HG02623 (cell line): ENCODE measurements around the gene KCNT2.

Experiments used
- ATAC-seq: cut with Tn5 transposase; IDR thresholded peaks from one replicate; pipeline ENCODE4 v1.9.1; 2021; ENCODE audit warnings: moderate library complexity; ENCODE audit not compliant: unreplicated experiment

The KCNT2 gene

DNA sequence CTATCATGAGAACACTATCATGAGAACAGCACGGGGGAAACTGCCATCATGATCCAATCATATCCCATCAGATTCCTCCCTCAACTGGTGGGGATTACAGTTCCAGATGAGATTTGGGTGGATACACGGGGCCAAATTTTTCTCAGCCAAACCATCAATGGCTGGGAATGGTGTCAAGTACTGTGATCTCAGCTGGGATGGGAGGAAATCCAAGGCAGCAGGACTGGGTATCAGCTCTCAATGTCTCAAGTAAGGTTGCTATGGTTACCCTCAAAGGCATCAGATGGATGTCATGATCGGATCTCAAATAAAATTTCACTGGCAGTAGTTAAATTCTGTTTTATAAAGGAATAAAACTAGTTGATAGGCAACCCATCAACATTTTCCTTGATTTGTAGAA is 399.0 kb downstream of the KCNT2 start:
- ATAC-seq, result no peak

- no peak for ATAC-seq
Observed at GRCh38 chr1:196207612-196208217, 400.5 kb downstream of the KCNT2 start.

DNA sequence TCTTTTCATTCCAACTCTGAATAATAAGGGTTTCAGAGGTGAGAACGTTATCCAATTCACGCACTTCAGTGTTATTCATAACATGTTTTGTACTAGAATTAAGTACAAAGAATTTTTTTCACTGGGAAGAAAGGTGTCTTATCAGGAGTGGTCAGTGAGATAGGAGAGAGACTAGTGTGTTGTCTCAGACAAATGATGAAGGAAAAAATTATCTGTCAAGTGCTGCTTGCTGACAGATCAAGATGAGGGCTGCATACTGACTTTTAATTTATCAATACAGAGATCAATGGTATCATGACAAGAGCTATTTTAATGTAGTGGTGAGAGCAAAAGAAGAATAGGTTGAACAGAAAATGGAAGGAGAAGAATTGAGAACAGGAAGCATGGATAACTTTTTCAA is 402.4 kb downstream of the KCNT2 start:
- no peak for ATAC-seq

DNA sequence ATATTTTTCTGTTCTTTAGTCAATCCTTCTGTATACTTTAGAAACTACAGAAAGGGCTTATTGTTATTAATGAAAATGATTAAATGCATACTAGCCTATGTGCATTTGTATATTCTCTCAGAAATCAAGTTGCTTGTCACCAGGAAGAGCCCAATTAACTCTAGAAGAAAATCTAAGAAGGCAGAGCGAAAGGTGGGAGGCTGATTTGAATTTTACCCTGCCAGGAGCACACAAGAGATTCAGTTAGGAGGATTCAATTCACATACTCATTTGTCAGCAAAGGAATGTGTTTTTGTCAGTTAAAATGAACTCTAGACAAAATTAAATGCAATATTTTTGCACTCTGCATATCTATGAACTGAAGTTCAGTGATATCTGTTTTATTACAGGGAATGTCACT is 411.8 kb downstream of the KCNT2 start:
- ATAC-seq, result no peak

GRCh38 chr1:196193896-196194559 is 414.2 kb downstream of the KCNT2 start:
- ATAC-seq, result no peak

GRCh38 chr1:196183941-196184340 is 424.3 kb downstream of the KCNT2 start:
- no peak for ATAC-seq

GRCh38 chr1:196181594-196181878 is 426.7 kb downstream of the KCNT2 start:
- no peak for ATAC-seq

DNA sequence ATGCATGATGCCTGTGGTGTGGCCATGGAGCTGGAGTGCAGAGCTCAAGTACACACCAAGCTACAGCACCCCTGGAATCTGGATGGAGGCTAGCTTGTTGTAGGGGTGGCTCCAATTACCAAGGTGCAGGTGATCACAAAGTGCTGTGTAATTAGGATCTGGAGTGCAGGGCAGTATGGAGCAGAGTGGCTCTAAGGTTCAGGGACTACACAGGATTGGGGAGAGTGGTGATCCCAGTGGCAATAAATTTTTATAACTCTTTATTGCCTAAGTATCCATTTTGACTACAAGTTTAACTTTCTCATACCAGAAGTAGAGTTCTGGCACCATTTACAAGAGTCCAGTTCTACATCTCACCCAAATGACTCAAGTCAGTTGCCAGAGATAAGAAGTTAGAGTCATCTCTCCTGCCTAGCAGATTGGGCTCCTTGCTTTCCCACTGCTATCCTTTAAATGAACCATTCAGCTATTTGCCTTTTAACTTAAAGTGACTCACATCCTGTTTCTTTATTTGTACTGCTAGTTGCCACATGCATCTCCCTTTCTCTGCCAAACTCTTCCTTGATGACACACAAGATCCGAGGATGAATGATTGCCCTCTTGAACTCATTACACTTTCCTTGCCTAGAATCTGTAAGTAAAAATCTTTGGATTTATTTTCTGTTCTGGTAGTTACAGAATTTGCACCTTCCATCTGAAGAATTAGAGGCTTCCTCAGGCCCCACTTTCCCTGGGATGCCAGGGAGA is 427.2 kb downstream of the KCNT2 start:
- ATAC-seq, result no peak

GRCh38 chr1:196178083-196178635 is 430.1 kb downstream of the KCNT2 start:
- no peak for ATAC-seq
